IMR-90 (cell line): Measurements from ENCODE around the gene PRUNE2. TPM values are rescaled to one million over a fixed set of nuclear protein-coding genes. Genes with fewer than 3 reads are reported as not detected.

Experiments used
- ATAC-seq: fragments of 200-7000 bp; cut with Tn5 transposase; 2 replicates; pipeline ENCODE4 v1.9.1; 2020; ENCODE audit warnings: low read depth, mild to moderate bottlenecking, moderate library complexity
- BruUV-seq: library from RNA; stranded (reverse); fragments of 400-500 nt; replicated peaks from 2 replicates; lab custom pipeline; 2021; lab: Mats Ljungman, UMichigan
- CTCF ChIA-PET: fragments of 300-600 bp; formaldehyde crosslinking; extraction: SDS; loops from one replicate; lab custom pipeline; 2021; ENCODE audit warnings: antibody characterized with exemption; lab: Yijun Ruan, JAX
- POLR2A ChIA-PET: fragments of 300-600 bp; sonication (Branson Sonifier 250); formaldehyde crosslinking; loops from one replicate; lab custom pipeline; 2022; ENCODE audit warnings: antibody characterized with exemption; ENCODE audit not compliant: unreplicated experiment; lab: Charles Lee
- DNase-seq: peaks from one replicate; pipeline ENCODE4 v3.0.0; 2013
- H2AFZ ChIP-seq: replicated peaks from 2 replicates; pipeline ENCODE3; 2013; ENCODE audit warnings: low read length, mild to moderate bottlenecking; ENCODE audit not compliant: poor library complexity
- H2AK5ac ChIP-seq: 2 replicates; pipeline ENCODE4 v1.6.1; 2013; ENCODE audit warnings: low read depth, low read length, inconsistent platforms
- H2AK9ac ChIP-seq: replicated peaks from 2 replicates; pipeline ENCODE3; 2013; ENCODE audit warnings: mild to moderate bottlenecking, low read depth, low read length, moderate library complexity; ENCODE audit not compliant: poor library complexity
- H2BK120ac ChIP-seq: 2 replicates; pipeline ENCODE4 v1.6.1; 2013; ENCODE audit warnings: low read depth, low read length, inconsistent platforms
- H2BK15ac ChIP-seq: 3 replicates; pipeline ENCODE4 v1.6.1; 2013; ENCODE audit warnings: low read depth, low read length, inconsistent platforms
- H2BK20ac ChIP-seq: 2 replicates; pipeline ENCODE4 v1.6.1; 2013; ENCODE audit warnings: low read depth, mild to moderate bottlenecking, inconsistent platforms, low read length, moderate library complexity
- H2BK5ac ChIP-seq: 2 replicates; pipeline ENCODE4 v1.6.1; 2013; ENCODE audit warnings: mild to moderate bottlenecking, low read depth, low read length, inconsistent platforms; ENCODE audit not compliant: poor library complexity, severe bottlenecking
- H3K14ac ChIP-seq: replicated peaks from 2 replicates; pipeline ENCODE4 v1.6.1; 2013; ENCODE audit warnings: low read depth, low read length, inconsistent platforms
- H3K18ac ChIP-seq: 2 replicates; pipeline ENCODE4 v1.6.1; 2013; ENCODE audit warnings: low read depth, low read length, control low read depth
- H3K23ac ChIP-seq: 2 replicates; pipeline ENCODE4 v1.6.1; 2013; ENCODE audit warnings: low read depth, low read length, inconsistent platforms
- H3K27ac ChIP-seq: 2 replicates; pipeline ENCODE4 v1.5.1; 2013; ENCODE audit warnings: mild to moderate bottlenecking, control low read depth, low read length; ENCODE audit not compliant: insufficient read depth
- H3K27me3 ChIP-seq: 2 replicates; pipeline ENCODE4 v1.6.1; 2013; ENCODE audit warnings: low read length; ENCODE audit not compliant: control insufficient read depth, insufficient read depth
- H3K36me3 ChIP-seq: 2 replicates; pipeline ENCODE4 v1.6.1; 2013; ENCODE audit warnings: low read length, mixed read lengths; ENCODE audit not compliant: control insufficient read depth, insufficient read depth
- H3K4ac ChIP-seq: 2 replicates; pipeline ENCODE4 v1.6.1; 2013; ENCODE audit warnings: low read depth, low read length, inconsistent platforms
- H3K4me1 ChIP-seq: 2 replicates; pipeline ENCODE4 v1.6.1; 2013; ENCODE audit warnings: low read length, mixed read lengths; ENCODE audit not compliant: control insufficient read depth, insufficient read depth
- H3K4me2 ChIP-seq: 2 replicates; pipeline ENCODE4 v1.6.1; 2013; ENCODE audit warnings: low read depth, mild to moderate bottlenecking, control low read depth, low read length, moderate library complexity
- H3K4me3 ChIP-seq: 2 replicates; pipeline ENCODE4 v1.5.1; 2013; ENCODE audit warnings: low read depth, mild to moderate bottlenecking, control low read depth, low read length, moderate library complexity; ENCODE audit not compliant: insufficient read depth
- H3K56ac ChIP-seq: 2 replicates; pipeline ENCODE4 v1.6.1; 2013; ENCODE audit warnings: low read length, inconsistent platforms; ENCODE audit not compliant: insufficient read depth; ENCODE audit errors: extremely low read depth
- H3K79me1 ChIP-seq, 2 experiments: 2 replicates each; pipeline ENCODE4 v1.6.1; 2013; ENCODE audit warnings: low read length in 2 of 2, inconsistent platforms in 1 of 2, low read depth in 1 of 2
- H3K9ac ChIP-seq: 2 replicates; pipeline ENCODE4 v1.6.1; 2013; ENCODE audit warnings: low read depth, low read length, control low read depth
- H3K9me1 ChIP-seq: 2 replicates; pipeline ENCODE4 v1.6.1; 2013; ENCODE audit warnings: low read length, inconsistent platforms; ENCODE audit not compliant: insufficient read depth
- H3K9me3 ChIP-seq: 2 replicates; pipeline ENCODE4 v1.6.1; 2013; ENCODE audit warnings: low read length; ENCODE audit not compliant: control insufficient read depth, insufficient read depth
- H4K20me1 ChIP-seq: 2 replicates; pipeline ENCODE4 v1.6.1; 2013; ENCODE audit warnings: low read length, inconsistent platforms; ENCODE audit not compliant: insufficient read depth
- H4K5ac ChIP-seq: 2 replicates; pipeline ENCODE4 v1.6.1; 2013; ENCODE audit warnings: mild to moderate bottlenecking, low read depth, low read length, control low read depth
- H4K8ac ChIP-seq, 2 experiments: 2 replicates each; pipeline ENCODE4 v1.6.1; 2013; ENCODE audit warnings: low read depth in 2 of 2, low read length in 2 of 2, control low read depth in 1 of 2, inconsistent platforms in 1 of 2
- H4K91ac ChIP-seq: 2 replicates; pipeline ENCODE4 v1.6.1; 2013; ENCODE audit warnings: low read depth, low read length, inconsistent platforms; ENCODE audit not compliant: insufficient read depth
- BHLHE40 ChIP-seq: fragments of 150-350 bp; IDR thresholded peaks from 2 replicates; pipeline ENCODE4 v1.6.1; 2016; ENCODE audit warnings: mild to moderate bottlenecking, low read depth, low read length
- CEBPB ChIP-seq: IDR thresholded peaks from 2 replicates; pipeline ENCODE4 v1.6.1; 2012; ENCODE audit warnings: low read depth, low read length, improper control_type of control experiment
- MAFK ChIP-seq: IDR thresholded peaks from 2 replicates; pipeline ENCODE4 v1.6.1; 2012; ENCODE audit warnings: low read depth, low read length, improper control_type of control experiment
- MAZ ChIP-seq: IDR thresholded peaks from 2 replicates; pipeline ENCODE4 v1.6.1; 2012; ENCODE audit warnings: low read depth, mild to moderate bottlenecking, low read length, improper control_type of control experiment, moderate library complexity, borderline replicate concordance
- POLR2A ChIP-seq: IDR thresholded peaks from 2 replicates; pipeline ENCODE4 v1.6.1; 2012; ENCODE audit warnings: mild to moderate bottlenecking, low read depth, low read length
- RCOR1 ChIP-seq: IDR thresholded peaks from 2 replicates; pipeline ENCODE4 v1.6.1; 2012; ENCODE audit warnings: mild to moderate bottlenecking, low read length, improper control_type of control experiment; ENCODE audit not compliant: insufficient replicate concordance
- WGBS, 2 experiments: methylation state at CpG; one replicate each; pipeline versions ENCODE4 v1.1.5 to v1.1.7; 2013; ENCODE audit warnings: missing lambda C conversion rate in 2 of 2; ENCODE audit not compliant: insufficient read length in 1 of 2; ENCODE audit errors: extremely low coverage in 2 of 2; 5-methylcytosine and 5-hydroxymethylcytosine counted together
- dilution Hi-C: fragments of 300-500 bp; cut with HindIII; formaldehyde crosslinking; loops from one replicate; pipeline ENCODE4 v1.14.3; 2018; ENCODE audit warnings: low sequenced_read_pairs; ENCODE audit not compliant: unreplicated experiment
- in situ Hi-C: fragments of 300-500 bp; cut with MboI; formaldehyde crosslinking; loops from 3 replicates; pipeline ENCODE4 v1.14.3; 2019; ENCODE audit warnings: low sequenced_read_pairs, inconsistent platforms, mixed read lengths
- intact Hi-C: fragments of 100-400 bp; cut with micrococcal nuclease; formaldehyde crosslinking; loops from 2 replicates; pipeline ENCODE4 v1.10.0; 2022
- polyA plus RNA-seq, 3 experiments: library from polyadenylated mRNA; depleted of rRNA; stranded (reverse); fragments of >200 nt; gene quantifications; 2 replicates each; pipeline ENCODE4 v1.2.3, GENCODE V29; 2012; ENCODE audit warnings: low replicate concordance in 1 of 3
- total RNA-seq: library from RNA; depleted of rRNA; stranded (reverse); fragments of >200 nt; gene quantifications from 2 replicates; pipeline ENCODE4 v1.2.3, GENCODE V29; 2012

Gene PRUNE2
- total and polyA plus RNA-seq, 2 of the 4 experiments (the other 2 are of a cell fraction) = 0.70 to 1.6 TPM

DNA sequence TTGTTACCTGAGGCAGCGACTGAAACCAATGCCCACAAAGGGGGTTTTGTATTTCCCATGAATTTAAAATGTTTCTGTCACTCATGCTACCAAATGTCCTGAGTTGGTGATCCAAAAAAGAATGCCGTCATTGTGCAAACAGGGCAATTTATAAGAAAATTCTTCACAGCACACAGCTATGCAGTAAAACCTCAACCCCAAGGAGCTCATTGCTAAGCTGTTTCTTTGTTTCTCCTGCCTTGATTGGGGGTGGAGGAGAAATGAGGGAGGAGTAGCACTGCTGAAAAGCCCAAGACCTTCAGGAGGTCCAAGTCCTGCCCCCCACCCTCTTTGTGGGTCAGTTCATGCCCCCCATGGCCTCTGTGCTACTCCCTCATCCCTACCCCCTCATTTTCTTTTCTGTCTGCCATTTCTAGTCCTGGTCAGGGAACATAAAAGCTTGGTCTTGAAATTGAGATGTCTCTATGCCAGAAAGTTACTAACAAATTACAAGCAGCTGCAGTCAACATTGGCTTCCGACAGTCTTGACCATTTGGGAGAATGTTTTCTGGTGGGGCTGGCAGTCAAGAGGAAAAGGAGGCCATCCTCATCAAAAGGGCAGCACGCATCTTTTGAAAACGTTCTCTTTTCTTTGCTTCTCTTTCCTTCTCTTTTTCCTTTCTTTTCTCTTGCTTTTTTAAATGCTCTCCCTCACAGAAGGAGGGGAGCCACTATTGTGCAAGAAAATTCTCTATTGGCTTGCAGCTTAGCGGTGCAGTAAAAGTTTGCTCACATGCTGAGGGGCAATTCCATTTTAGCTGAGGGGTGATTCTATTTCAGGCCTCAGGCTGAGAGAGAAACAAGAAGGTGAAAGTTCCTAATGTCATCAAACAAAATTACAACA, 313.6 kb downstream of the PRUNE2 start:
- Histone ChIP-seq H2AK5ac (no peak overlapping the region), H2BK120ac (no peak overlapping the region), H3K4ac (no peak overlapping the region), H2BK5ac (no peak overlapping the region), H4K20me1 (no peaks in the 10 kb centered on the region), H3K27me3 (peaks cover 3% of the 10 kb centered on the region), H3K9me3 (no peaks in the 10 kb centered on the region), H3K18ac (no peak overlapping the region), H2BK20ac (no peak overlapping the region), H3K4me3 (no peak overlapping the region), H3K9ac (no peak overlapping the region), H3K4me1 (no peaks in the 10 kb centered on the region), H4K5ac (no peak overlapping the region), H3K36me3 (no peaks in the 10 kb centered on the region), H4K8ac (no peak overlapping the region), H2AFZ (no peak overlapping the region), H3K14ac (no peak overlapping the region), H3K27ac (no peak overlapping the region), H3K4me2 (no peak overlapping the region), H3K23ac (no peak overlapping the region), H2BK15ac (no peak overlapping the region), H4K91ac (no peak overlapping the region), H3K9me1 (no peaks in the 10 kb centered on the region), H2AK9ac (no peak overlapping the region), H3K56ac (no peak overlapping the region), H3K79me1 (no peaks in the 10 kb centered on the region)
- ATAC-seq (no peak), DNase-seq (no peak)
- in situ Hi-C loops (no loop called here), intact Hi-C loops (no loop called here), dilution Hi-C loops (no loop called here)
- no CpG with 5 or more reads among the region's 6 CpGs for WGBS, 2 experiments
- ChIA-PET CTCF (interaction anchor here (0.8 kb wide), 1 partner anchor 16 kb away, joined by 3 read pairs; no protein-coding TSS in a partner anchor), POLR2A (no interaction called here)
- BruUV-seq = no TSS peak
- TF ChIP-seq CEBPB = no peak
- TF ChIP-seq POLR2A = no peak
- no peak for TF ChIP-seq MAZ
- no peak for TF ChIP-seq RCOR1
- no peak for TF ChIP-seq BHLHE40
- TF ChIP-seq MAFK = no peak
